ENCODE measurements around the gene ELOVL6.

Gene ELOVL6

DNA sequence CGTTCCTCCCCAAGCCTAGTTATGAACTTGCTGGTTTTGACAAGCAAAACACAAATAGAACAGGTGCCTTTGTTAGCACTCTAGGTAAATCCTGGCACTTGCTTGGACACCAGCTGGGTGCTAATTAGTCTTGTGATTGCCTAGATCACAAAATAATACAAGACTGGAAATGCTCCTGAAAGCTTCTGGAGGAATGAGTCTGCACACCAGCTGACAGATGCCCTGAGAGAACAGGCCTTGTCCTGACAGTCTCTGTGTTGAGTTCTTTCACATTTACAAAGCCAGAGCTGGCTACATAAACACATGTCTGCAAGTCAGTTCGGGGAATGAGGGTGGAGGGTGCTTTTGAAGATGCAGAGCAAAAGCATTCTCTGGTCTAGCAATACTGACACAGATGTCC is 93.8 kb downstream of the ELOVL6 start:
- TF ChIP-seq, protein P1, sequence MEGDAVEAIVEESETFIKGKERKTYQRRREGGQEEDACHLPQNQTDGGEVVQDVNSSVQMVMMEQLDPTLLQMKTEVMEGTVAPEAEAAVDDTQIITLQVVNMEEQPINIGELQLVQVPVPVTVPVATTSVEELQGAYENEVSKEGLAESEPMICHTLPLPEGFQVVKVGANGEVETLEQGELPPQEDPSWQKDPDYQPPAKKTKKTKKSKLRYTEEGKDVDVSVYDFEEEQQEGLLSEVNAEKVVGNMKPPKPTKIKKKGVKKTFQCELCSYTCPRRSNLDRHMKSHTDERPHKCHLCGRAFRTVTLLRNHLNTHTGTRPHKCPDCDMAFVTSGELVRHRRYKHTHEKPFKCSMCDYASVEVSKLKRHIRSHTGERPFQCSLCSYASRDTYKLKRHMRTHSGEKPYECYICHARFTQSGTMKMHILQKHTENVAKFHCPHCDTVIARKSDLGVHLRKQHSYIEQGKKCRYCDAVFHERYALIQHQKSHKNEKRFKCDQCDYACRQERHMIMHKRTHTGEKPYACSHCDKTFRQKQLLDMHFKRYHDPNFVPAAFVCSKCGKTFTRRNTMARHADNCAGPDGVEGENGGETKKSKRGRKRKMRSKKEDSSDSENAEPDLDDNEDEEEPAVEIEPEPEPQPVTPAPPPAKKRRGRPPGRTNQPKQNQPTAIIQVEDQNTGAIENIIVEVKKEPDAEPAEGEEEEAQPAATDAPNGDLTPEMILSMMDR (conservative IDR thresholded peaks at IDR 0.05) = no peak

DNA sequence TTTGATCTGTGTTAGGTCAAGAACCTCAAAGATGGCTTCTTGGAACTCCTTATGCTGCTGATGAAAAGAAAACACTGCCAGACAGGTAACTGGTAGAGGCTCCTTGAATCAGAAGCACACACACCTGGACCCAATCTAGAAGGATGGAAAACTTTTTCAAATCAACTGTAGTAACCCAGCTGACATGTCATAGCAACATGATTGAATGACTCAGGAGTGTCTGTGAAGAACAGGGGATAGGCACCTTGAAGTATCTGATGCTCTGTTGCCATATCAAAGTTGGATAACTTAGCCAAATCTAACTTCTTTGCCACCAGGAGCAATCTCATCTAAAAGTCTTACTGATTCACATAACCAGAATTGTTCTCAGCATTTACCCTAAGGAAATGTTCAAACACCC is 98.8 kb downstream of the ELOVL6 start:
- TF ChIP-seq, protein P1 (conservative IDR thresholded peaks at IDR 0.05) = no peak
- H3K27ac ChIP-seq = no peak overlapping the region

More for the DNA sequence above, 93.8 kb downstream of the ELOVL6 start:
- H3K27ac ChIP-seq = no peak overlapping the region

DNA sequence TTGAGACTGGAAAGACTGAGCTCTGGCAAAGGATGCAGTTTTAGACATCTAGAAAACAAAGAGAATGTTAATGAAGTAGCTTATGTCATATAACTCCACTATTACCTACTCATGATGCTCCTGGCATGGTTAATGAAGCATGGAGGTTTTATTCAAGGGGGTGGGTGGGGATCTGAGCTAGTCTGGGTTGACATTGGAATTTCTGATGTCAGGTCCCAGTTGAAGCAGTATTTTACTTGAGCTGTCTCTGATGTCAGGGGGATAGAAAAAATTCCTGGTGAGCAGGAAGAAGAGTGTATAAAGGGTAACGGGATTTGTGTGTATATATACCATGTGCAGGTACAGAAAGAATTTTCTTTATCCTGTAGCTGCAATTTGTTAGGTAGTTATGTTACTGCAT is 102.0 kb downstream of the ELOVL6 start:
- TF ChIP-seq, protein P1 (conservative IDR thresholded peaks at IDR 0.05) = no peak

DNA sequence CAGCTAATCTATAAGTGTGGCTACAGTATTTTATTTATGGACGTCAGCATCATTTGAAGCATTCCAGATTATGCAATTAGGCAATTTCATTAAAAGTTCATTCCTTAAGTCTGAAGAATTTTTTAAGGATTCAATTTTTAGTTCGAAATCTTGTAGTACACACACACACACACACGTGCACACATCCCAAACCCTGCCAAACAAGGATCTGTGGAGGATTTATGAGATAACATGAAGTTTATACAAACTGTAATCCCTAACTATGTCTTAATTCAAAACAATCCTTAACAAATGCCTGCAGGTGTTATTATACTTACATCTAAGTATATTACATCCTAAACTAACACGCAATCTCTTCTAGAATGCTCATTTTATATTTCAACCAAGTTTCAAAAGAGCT is 105.8 kb downstream of the ELOVL6 start:
- TF ChIP-seq, protein P1 (conservative IDR thresholded peaks at IDR 0.05) = no peak
- H3K27ac ChIP-seq = no peak overlapping the region

More for the DNA sequence above, 102.0 kb downstream of the ELOVL6 start:
- H3K27ac ChIP-seq = no peak overlapping the region; the same call in 1 of the 2 replicates

DNA sequence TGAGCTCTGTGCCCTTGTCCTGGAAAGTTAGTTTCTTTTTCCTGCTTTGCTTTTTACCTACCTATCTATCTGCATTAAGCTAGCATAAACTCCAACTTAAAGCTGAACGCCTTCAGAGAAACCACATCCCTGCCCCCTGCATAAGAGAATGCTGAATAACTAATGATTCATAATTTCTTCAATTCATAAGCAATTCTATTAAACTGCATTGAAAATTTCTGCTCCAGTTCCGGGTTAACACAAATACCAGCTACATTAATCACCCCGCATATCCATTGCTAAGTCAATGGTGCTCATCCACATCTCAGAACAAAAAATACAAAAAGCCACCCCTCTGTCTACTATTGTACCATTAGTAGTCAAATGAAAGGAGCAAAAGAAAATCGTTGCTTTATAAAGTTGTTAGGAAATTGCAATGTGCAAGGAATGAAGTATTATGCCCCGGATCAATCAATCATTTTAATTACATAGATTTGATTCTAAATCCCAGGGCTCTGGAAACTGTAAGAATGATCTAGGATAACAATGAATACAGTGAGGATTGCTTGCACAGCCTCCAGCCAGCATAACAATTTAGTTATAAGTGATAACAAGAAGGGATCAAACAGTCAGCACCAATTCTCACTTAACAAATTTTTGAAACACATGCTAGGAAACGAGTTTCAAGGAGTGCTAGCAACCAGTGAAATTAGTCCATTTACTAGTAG is 106.8 kb downstream of the ELOVL6 start:
- TF ChIP-seq, protein P1 (conservative IDR thresholded peaks at IDR 0.05) = no peak
- no peak overlapping the region for H3K27ac ChIP-seq

DNA sequence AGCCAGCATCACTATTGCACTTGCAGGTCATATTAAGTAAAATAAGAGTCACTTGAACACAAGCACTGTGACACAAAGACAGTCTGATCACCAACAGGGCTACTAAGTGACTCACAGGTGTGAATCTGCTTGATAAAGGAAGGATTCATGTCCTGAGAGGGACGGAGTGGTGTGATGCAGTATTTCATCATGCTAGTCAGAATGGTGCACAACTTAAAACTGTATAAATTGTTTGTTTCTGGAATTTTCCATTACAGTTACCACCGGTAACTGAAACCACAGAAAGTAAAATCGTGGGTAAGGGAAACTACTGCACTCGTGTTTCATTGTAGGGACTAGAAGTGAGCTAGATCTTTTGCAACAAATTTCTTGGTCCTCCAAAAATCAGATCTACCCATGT is 109.7 kb downstream of the ELOVL6 start:
- peak overlapping the region; percentile 67; the same call in 1 of the 2 replicates for H3K27ac ChIP-seq
- TF ChIP-seq, protein P1 (conservative IDR thresholded peaks at IDR 0.05) = no peak

DNA sequence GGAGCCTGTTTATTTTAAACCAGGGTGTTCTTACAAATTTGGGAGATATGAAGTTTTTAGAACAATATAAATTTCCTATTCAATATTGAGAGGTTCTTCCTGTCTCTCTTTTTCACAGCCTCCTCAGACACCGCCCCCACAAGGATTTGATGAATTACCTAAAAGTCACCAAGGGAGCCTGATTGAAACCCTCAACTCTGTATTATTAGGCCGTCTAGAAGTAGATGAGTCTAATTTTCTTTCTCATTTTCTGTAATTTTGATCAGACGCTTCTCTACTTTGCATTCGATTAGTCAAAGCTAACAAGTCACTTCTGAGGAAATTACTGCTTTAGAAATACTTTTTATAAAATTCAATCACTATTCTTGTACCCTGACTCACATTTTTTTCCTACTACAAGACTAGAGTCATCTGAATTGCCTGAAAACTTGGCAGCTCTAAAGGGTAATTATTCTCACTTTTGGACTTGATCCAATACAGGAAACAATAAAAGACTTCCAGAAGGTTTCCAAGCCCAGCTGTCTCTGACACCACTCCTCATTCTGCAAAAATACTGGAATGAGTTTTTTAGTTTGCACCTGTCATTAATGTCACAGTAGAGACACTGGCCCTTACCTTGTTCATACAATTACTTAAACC is 111.2 kb downstream of the ELOVL6 start:
- TF ChIP-seq, protein P1 (conservative IDR thresholded peaks at IDR 0.05) = no peak
- H3K27ac ChIP-seq = peak overlapping the region; percentile 67

Measured in VCaP (cell line).